GM19452 (cell line): ENCODE results near the gene TAGLN.

Experiments
- ATAC-seq: cut with Tn5 transposase; IDR thresholded peaks from one replicate; pipeline ENCODE4 v1.9.1; 2021; ENCODE audit not compliant: unreplicated experiment

Gene TAGLN

DNA sequence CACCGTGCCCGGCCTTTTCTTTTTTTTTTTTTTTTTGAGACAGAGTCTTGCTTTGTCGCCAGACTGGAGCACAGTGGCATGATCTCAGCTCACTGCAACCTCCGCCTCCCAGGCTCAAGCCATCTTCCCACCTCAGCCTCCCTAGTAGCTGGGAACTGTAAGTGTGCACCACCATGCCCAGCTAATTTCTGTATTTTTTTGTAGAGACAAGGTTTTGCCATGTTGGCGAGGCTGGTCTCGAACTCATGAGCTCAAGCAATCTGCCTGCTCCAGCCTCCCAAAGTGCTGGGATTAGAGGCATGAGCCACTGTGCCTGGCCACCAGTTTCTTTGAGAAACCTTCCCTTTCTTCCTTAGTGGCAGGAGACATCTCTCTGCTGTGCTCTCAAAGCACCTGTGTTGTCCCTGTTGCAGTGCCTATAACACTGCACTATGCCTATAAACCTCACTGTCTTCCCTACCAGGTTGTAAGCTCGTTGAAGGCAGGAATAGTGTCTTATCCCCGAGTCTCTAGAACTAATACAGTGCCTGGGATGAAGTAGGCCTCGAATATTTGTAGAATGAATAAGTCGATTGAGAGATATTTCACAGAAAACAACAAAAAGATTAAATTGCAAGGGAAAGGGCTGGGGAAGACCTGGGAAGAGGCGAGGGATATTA is 13.7 kb downstream of the TAGLN start:
- no peak for ATAC-seq

DNA sequence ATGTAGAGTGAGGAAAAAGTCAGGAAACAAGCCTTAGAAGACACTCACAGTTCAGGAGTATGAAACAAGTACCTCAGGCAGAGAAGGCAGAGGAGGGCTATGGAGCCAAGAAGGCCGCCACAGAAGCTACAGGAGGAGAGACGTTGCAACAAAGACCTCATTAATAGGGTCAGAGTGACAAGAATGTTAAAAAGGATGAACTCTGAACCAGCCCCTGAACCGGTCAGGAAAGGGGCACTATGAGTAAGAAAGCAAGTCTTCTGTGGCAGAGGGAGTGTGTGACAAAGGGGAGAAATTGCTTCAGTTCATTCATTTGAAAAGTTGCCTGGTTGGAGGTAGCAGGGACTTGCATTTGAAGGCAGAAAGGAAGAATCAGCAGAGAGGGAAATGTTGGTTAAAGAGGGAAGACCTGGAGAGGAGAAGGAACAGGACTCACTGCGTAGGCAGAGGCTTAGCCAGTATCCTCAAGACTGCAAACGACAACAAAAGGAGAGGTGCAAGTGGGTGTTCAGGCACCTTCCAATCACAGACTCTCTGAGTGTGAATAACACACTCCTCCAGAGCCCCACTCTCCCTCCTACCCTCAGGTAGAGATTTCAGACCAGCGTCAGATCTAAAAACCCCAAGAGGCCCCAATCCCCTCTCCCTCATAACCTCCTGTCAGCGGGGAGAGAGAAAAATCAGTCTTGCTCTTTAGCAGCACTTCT is 15.4 kb downstream of the TAGLN start:
- ATAC-seq = no peak

DNA sequence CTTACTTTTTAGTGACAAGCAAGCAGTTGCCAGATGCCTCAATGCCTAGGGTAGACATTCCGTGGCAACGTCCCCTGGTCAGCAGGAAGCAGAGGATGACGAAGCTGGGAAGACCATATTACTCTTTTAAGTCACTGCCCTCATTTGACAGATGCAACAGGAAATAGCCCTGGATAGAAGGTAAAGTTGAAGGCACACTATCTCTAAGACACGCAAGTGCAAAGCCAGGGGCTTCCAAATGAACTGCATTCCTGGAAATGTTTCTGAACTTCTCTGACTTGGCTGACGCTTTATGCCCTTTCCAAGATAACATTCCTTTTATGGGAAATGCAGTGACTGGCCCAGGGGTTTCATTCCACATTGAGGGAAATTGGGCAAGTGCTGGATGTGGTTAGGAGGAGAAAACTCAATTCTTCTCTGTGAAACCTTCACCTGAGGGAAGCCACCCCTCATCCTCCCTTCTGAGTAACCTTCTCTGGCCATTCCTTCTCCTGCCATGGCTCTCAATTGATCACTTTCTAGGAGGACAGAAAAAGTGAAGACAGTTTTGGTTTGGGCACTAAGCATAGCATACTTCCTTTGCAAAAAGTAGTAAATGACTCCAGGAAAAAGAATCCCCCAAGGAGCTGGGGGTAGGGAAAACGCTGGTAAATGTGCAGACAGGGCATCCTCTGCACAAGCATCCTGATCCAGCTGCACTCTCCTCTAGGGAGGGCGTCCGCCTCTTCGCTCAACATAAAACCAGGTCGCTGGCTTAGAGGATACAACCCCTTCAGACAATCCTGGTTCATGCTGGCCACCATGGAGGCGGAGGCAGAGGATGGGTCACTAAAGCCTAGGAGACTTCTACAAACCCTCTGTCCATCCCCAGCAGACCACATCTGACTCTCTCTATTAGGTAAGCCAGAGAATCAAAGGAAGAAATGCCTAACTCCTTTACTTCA is 18.2 kb downstream of the TAGLN start:
- no peak for ATAC-seq

DNA sequence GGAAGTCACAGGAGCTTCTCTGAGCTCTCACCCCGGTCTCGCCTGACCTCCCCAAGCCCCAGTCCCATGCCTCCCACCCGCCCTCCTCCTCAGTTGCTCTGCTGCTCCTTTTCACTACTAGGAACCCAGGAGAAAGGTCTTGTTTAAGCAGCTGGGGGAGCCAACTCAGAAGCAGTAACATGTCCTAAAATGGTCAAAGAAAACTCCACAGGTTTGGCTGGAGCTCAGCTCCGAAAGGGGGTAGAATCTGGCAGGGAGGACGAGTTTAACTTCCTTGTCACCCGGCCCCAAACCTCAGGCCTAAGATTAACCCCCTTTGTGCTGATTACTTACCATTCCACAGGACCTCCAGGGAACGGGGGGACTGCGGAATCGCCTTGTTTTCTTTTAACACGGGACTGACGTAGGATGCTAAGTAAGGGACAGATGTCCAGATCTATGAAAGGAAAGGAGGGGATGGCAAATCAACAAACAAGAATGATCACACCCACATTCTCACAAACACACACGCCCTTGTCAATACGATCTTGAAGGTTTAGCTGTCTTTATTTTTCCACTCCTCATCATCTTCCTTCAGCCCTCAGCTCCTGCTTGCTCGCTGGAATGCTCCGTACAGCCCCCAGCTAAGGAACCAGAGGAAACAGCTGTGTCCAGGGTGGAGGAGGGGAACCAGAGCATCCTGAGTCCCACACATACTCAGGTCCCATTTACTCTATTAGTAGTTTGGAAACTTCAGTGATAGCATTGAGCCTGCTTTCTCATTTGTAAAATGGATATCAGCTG is 19.2 kb downstream of the TAGLN start:
- no peak for ATAC-seq

DNA sequence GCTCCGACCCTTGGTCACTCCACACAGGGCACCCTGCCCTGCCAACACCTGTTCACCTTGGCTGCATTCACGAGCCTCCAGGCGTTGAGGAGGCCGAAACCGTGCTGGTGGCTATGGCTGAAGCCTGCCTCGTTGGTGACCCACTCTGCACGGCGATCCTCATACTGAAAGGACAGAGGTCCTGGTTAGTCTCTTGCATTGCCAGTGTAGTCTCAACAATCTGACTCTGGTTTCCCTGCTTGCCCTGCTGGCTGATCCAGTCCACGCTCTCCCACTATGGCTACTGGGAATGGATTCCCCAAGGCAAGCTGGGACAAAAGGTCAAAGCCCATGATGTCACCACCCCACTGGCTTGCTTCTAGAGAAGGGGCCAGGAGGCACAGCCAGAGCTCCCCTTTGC is 19.8 kb downstream of the TAGLN start:
- no peak for ATAC-seq

DNA sequence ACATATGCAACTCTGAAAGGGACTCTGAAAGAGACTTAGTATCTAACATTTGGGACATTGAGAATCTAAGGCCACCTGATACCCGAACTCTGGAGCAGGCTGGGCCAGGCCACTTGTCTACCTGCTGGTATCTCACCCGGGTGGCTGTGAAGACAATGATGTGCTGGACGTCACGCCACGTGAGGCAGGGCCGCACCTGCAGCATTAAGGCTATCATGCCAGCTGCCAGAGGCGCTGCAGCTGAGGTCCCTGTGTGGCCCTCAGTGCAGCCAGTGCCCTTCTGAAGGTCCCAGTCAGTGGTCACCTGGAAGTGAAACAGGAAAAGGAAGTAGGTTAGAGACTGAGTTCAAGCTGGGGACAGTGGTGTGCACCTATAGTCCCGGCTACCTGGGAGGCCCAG is 20.3 kb downstream of the TAGLN start:
- no peak for ATAC-seq

DNA sequence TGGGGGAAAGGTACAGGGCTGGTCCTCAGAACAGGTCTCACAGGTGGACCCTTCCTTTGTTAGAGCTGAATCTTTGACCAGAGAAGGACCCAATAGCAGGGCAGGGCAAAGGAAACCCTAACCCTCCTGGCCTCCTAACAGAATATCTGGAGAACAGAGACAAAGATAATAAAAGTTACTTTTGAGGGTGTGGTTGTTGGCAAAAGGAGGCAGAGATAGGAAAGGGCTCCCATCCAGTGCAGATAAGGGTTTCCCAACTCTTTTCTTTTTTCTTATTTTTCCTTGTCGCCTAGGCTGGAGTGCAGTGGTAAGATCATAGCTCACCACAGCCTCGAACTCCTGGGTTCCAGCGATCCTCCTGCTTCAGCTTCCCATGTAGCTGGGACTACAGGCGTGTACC is 20.8 kb downstream of the TAGLN start:
- ATAC-seq = no peak

DNA sequence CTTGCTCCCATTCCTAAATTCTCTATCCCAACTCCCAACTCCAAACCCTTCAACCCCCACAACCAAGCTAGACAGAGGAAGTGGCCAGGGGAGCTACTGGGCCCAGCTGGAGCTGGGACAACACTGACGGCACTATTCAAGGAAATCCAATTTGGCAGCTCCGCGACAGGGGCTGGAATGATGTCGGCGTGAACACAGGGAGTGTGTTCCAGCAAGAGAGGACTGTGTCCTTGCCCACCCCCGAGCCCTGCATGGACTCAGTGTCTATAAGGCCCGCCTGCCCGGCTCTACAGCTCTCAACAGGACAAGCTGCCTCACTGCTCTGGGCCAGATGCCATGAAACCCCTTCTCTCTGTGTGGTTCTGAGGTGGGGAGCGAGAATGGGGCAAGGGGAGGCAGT is 21.4 kb downstream of the TAGLN start:
- ATAC-seq = no peak

DNA sequence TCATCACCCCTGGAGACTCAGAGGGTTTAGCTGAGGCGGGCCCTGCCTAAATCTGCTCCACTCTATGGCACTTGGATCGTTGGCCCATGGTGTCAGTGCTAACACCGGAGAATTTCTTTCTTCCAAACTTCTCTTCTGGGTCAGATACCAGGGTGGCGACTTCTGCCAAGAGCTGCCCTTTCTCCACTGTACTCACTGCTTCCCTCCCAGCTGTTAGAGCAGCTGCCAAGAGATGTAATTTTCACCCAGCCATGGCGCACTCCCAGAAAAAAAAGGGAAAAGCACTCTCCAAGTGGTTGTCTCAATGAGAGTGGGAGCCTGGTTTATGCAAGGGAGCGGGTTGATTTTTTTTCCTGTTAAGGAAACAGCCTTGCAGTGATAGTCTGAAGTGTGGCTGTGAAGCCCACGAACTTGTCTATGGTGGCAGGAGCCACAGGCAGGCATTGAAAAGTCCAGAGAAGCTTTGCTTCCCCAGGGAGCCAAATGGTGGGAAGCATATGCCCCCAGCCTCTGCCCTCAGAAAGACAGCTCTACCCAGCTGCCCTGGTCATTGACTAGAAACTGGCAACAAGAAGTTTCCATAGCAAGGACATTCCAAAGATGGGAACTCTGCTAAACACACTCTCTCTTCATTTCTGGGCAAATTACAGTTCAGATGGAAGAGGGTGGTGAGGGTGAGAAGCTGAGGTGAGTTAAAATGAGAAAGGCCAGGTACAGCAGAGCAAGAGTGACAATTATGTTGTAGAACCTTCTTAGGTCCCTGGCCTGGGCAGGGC is 22.0 kb downstream of the TAGLN start:
- ATAC-seq = no peak

DNA sequence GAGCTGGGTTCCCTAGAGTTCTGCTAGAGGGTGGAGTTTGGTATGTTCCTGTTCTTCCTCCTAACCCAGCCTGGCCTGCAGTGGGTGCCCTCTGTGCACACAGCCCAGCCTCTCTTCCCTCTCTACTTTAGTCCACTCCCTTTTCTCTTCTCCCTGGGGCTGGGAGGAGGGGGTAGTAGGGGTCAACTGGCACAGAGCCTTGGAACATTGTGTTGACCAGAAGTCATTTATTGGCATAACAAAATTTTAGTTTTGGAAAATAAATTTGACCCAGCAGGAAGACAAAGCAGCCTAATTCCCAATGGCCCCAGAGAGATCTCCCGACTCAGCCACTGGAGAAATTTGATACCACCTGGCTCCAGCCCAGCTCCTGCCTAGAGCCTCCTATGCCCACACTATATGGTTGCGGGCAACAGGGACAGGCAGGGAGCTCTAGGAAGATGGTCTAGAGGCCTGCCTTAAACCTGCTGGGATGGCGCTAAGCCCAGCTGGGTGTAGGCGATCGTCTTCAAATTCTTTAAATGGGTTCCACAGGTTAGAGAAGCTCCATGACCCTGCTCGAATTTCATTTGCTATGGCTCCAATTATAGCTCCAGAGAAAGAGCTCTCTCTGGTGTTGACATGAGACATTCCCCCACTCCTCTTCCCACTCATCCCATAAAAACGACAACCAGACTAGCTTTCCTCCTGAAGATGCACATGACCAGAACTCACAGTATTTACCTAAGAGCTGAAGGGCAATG is 22.8 kb downstream of the TAGLN start:
- no peak for ATAC-seq

DNA sequence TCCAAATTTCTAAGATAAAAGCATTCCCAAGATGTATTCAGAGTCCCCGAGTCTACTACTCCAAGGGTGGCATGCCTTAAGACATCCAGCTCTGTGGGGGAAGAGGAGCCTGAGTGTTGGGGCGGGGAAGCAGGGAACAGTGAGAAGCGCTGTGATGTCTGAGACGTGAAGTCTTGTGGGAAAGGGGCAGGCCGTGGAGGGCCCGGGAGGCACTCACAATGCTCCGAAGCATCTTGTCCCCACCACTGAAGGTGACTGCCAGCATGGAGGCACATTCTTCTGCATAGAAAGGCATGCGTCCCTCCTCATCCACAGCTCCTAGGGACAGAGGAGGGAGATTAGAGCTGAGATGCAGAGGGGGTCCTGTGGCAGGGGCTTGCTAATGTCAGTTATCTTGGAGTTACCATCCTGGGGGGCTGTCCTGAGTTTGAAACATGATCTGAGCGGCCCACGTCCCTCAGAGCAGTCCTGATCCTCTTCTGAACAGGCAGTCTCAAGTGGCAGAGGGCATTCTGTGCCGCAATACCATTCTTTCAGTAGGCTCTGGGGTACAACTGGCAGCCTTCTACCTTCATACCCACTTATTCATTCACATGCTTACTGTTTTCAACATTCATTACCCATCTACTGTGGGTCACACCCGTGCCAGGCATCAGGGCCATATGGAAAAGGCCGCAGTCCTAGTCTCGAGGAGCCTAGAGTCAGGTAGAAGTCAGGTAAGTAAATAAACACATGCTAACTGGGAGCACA is 24.0 kb downstream of the TAGLN start:
- no peak for ATAC-seq

DNA sequence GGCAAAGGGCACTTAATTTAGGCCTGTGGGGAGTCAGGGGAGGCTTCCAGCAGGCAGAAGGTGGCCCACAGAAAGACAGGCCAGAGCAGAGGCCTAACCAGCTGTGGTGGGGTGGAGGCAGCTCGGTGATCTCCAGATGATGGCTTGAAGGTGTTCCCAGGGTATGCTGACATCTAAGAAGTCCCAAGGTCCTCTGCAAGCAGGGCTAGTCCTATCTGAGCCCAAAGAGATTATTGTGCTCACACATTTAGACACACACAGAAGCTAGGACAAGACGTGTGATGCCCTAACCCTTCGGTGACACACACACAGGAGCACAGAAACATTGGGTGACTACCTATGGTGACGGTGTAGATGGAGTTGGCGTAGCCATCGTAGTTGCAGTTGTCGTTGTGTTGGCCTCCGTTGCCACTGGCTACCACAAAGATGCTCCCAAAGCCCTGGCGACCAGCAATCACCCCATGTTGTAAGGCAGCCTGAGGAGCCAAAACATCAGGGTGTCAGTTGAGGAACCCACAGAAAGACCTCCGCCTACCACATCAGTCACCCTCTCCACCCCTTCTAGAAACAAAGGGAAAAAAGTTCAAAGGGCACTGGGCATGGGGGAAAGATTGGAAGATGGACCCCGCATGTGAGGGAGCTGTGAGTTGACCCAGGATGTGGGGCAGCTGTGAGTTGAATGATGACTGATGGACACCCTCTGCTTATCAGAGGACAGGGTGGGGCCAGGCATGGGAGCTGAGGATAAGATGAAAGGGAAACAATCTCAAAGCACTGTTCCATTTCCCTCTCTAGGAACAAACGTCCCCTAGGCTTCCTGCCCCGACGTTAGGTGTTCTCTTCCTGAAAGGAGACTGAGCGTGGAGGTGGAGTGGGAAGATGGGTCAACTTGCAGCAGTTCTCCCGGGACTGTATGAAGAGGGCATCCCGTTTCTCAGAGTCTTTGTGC is 24.8 kb downstream of the TAGLN start:
- no peak for ATAC-seq

DNA sequence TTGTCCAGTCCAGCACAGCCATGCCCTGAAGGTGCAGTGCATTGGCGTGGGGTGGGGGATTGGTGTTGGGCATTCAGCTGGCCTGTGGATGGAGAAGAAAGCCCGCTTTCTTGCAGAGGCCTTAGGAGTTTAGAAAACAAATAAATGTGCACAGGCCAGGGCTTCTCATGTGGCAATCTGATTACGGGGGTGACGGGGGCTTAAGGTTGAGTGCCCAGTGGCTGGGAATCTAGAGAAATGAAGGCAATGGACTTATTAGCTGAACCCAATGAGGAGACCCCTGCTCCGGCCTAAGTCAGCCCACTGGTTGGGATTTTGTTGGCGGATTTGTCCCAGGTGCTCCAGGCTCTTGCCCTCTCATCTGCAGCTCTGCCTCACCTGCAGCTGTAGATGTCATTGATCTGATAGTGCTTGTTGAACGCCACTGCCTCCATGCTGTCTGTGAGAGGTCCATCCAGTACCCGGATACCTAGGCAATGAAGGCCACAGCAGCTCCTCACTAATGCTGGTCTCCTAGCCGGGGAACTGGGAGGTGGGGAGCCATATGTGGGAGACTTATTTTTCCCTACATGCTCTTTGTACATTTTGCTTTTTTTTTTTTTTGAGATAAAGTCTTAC is 26.5 kb downstream of the TAGLN start:
- no peak for ATAC-seq

DNA sequence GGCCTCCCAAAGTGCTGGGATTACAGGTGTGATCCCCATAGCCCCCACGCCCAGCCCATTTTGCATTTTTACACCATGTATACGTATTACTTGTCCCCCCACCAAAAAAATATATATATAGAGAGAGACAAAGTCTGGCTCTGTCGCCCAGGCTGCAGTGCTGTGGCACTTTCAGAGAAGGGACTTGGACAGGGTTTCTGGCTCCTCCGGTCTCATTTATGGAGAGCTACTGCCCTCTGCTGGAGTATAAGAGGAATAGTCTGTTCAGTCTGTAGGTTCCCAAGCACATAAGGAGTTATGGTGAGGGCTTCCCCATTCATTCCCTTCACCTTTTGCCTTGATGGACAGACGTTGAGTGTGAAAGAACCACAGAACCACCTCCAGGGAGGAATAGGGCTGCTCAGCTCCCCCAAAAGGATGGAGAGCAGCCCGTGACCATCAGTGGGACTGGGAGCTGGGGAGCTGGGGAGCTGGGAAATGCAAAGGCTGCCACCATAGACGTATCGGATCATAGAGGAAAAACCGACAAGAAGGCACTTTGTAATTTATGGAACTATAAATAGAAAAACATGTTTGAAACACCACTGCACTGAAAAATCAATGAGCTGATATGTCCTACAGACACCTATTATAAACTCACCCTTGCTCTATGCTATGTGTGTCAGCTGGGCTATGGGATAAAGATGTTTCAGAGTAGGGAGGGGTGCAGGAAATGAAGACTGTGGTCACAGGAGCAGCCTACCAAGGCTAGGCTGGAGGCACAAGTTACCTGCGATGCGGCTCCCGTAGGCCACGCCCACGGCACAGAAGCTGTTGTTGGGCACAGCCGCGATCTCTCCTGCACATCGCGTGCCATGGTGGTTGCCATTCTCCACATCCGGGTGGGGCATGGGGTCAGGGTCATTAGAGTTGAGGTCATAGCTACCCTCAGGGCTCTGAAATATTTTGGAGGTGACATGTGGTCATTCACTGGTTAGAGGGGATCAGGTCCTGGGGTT is 27.5 kb downstream of the TAGLN start:
- ATAC-seq = peak; percentile 49

DNA sequence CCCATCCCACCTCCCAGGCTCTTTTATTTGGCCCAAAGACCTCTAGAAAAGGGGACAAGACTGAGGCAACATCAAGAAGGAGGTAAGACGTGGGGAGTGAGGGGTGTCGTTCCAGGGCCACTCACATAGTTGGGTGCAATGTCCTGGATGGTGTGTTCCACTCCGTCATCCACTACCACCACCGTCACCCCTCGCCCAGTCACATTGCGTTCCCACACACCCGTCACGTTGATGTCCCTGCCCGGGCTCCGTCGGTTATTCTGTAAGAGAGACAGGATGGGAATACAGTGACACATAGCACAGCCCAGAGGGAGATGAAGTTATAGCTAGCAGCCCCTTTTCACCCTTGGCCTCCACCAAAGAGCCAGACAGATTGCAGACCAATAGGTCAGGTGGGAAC is 28.9 kb downstream of the TAGLN start:
- no peak for ATAC-seq

DNA sequence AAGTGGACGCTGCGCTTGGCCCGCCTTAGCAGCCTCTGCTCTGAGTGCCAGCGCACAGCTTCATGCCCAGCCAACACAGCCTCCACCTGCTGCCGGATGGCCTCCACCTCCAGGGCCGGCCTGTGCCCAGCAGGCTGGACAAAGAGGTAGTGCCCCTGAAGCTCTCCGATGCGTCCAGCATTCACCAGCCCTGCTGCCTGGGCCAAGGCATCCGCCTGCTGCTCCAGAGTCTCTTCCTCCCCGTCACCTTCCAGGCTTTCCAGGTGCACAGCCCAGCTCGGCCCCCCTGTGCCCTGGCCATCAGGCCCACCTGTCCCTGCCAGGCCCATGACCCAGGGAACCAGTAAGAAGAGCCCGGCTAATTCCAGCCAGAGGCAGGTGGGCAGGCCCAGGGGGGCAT is 30.2 kb downstream of the TAGLN start:
- no peak for ATAC-seq
